ENCODE measurements around the gene SCUBE2.
A peak's percentile ranks its signal among the peaks of the same experiment; 100 is the strongest.

SCUBE2 gene

GRCh38 chr11:9091044-9091922 is at the start of gene SCUBE2:
TSS of gene SCUBE2 (minus strand) at chr11:9091599. CDS start at chr11:9091528, 71 bp downstream.
- H3K9ac ChIP-seq (ENCODE audit: low read length), result no peak within 1 kb of the TSS
- peaks cover 56% of the 10 kb centered on the region for H3K27me3 ChIP-seq (ENCODE audit: control insufficient read depth, insufficient read depth, low read length)
- no peaks in the 10 kb centered on the region for H3K36me3 ChIP-seq (ENCODE audit: control insufficient read depth, insufficient read depth, low read length)
- no peaks in the 10 kb centered on the region for H3K9me3 ChIP-seq (ENCODE audit: control insufficient read depth, insufficient read depth, low read depth, low read length)
- no peak within 1 kb of the TSS for H3K27ac ChIP-seq (ENCODE audit: low read depth, low read length)
- H3K4me3 ChIP-seq (ENCODE audit: low read depth, low read length), result peak within 1 kb of the TSS; percentile 58
- peaks cover 5% of the 10 kb centered on the region for H3K4me1 ChIP-seq (ENCODE audit: control insufficient read depth, insufficient read depth, low read length)

GRCh38 chr11:9141186-9141585 is 49.8 kb upstream of the SCUBE2 start:
- H3K27me3 ChIP-seq (ENCODE audit: control insufficient read depth, insufficient read depth, low read length), result no peaks in the 10 kb centered on the region
- H3K4me3 ChIP-seq (ENCODE audit: low read depth, low read length), result no peak overlapping the region
- H3K4me1 ChIP-seq (ENCODE audit: control insufficient read depth, insufficient read depth, low read length), result peaks cover 8% of the 10 kb centered on the region
- H3K36me3 ChIP-seq (ENCODE audit: control insufficient read depth, insufficient read depth, low read length), result peaks cover 93% of the 10 kb centered on the region
- H3K9me3 ChIP-seq (ENCODE audit: control insufficient read depth, insufficient read depth, low read depth, low read length), result no peaks in the 10 kb centered on the region
- no peak overlapping the region for H3K9ac ChIP-seq (ENCODE audit: low read length)
- H3K27ac ChIP-seq (ENCODE audit: low read depth, low read length), result no peak overlapping the region

- Histone ChIP-seq H3K27ac (ENCODE audit: low read depth, low read length) (no peak overlapping the region), H3K4me3 (ENCODE audit: low read depth, low read length) (no peak overlapping the region), H3K27me3 (ENCODE audit: control insufficient read depth, insufficient read depth, low read length) (no peaks in the 10 kb centered on the region), H3K36me3 (ENCODE audit: control insufficient read depth, insufficient read depth, low read length) (peaks cover 88% of the 10 kb centered on the region), H3K4me1 (ENCODE audit: control insufficient read depth, insufficient read depth, low read length) (peaks cover 8% of the 10 kb centered on the region), H3K9me3 (ENCODE audit: control insufficient read depth, insufficient read depth, low read depth, low read length) (no peaks in the 10 kb centered on the region), H3K9ac (ENCODE audit: low read length) (no peak overlapping the region)
Observed at GRCh38 chr11:9139628-9140357, 48.4 kb upstream of the SCUBE2 start.

- peaks cover 79% of the 10 kb centered on the region for H3K36me3 ChIP-seq (ENCODE audit: control insufficient read depth, insufficient read depth, low read length)
- no peak overlapping the region for H3K4me3 ChIP-seq (ENCODE audit: low read depth, low read length)
Observed at GRCh38 chr11:9138612-9139579, 47.5 kb upstream of the SCUBE2 start.

GRCh38 chr11:9138133-9138453 is 46.7 kb upstream of the SCUBE2 start:
- Histone ChIP-seq H3K36me3 (ENCODE audit: control insufficient read depth, insufficient read depth, low read length) (peaks cover 71% of the 10 kb centered on the region), H3K4me3 (ENCODE audit: low read depth, low read length) (no peak overlapping the region), H3K4me1 (ENCODE audit: control insufficient read depth, insufficient read depth, low read length) (peaks cover 8% of the 10 kb centered on the region), H3K9me3 (ENCODE audit: control insufficient read depth, insufficient read depth, low read depth, low read length) (no peaks in the 10 kb centered on the region), H3K9ac (ENCODE audit: low read length) (no peak overlapping the region), H3K27ac (ENCODE audit: low read depth, low read length) (no peak overlapping the region), H3K27me3 (ENCODE audit: control insufficient read depth, insufficient read depth, low read length) (no peaks in the 10 kb centered on the region)

More at GRCh38 chr11:9138612-9139579, 47.5 kb upstream of the SCUBE2 start:
- Histone ChIP-seq H3K27me3 (ENCODE audit: control insufficient read depth, insufficient read depth, low read length) (no peaks in the 10 kb centered on the region), H3K4me1 (ENCODE audit: control insufficient read depth, insufficient read depth, low read length) (peaks cover 8% of the 10 kb centered on the region), H3K9me3 (ENCODE audit: control insufficient read depth, insufficient read depth, low read depth, low read length) (no peaks in the 10 kb centered on the region), H3K9ac (ENCODE audit: low read length) (no peak overlapping the region), H3K27ac (ENCODE audit: low read depth, low read length) (no peak overlapping the region)

GRCh38 chr11:9137293-9138132 is 46.1 kb upstream of the SCUBE2 start:
- no peaks in the 10 kb centered on the region for H3K27me3 ChIP-seq (ENCODE audit: control insufficient read depth, insufficient read depth, low read length)
- H3K4me3 ChIP-seq (ENCODE audit: low read depth, low read length), result no peak overlapping the region
- H3K36me3 ChIP-seq (ENCODE audit: control insufficient read depth, insufficient read depth, low read length), result peaks cover 65% of the 10 kb centered on the region
- H3K9ac ChIP-seq (ENCODE audit: low read length), result no peak overlapping the region
- H3K9me3 ChIP-seq (ENCODE audit: control insufficient read depth, insufficient read depth, low read depth, low read length), result no peaks in the 10 kb centered on the region
- no peak overlapping the region for H3K27ac ChIP-seq (ENCODE audit: low read depth, low read length)
- H3K4me1 ChIP-seq (ENCODE audit: control insufficient read depth, insufficient read depth, low read length), result peaks cover 8% of the 10 kb centered on the region

- peaks cover 58% of the 10 kb centered on the region for H3K36me3 ChIP-seq (ENCODE audit: control insufficient read depth, insufficient read depth, low read length)
- H3K4me3 ChIP-seq (ENCODE audit: low read depth, low read length), result no peak overlapping the region
- no peaks in the 10 kb centered on the region for H3K9me3 ChIP-seq (ENCODE audit: control insufficient read depth, insufficient read depth, low read depth, low read length)
- peaks cover 8% of the 10 kb centered on the region for H3K4me1 ChIP-seq (ENCODE audit: control insufficient read depth, insufficient read depth, low read length)
- no peak overlapping the region for H3K9ac ChIP-seq (ENCODE audit: low read length)
- H3K27me3 ChIP-seq (ENCODE audit: control insufficient read depth, insufficient read depth, low read length), result no peaks in the 10 kb centered on the region
- H3K27ac ChIP-seq (ENCODE audit: low read depth, low read length), result no peak overlapping the region
Observed at GRCh38 chr11:9136741-9137140, 45.3 kb upstream of the SCUBE2 start.

GRCh38 chr11:9133956-9134355 is 42.6 kb upstream of the SCUBE2 start:
- Histone ChIP-seq H3K9me3 (ENCODE audit: control insufficient read depth, insufficient read depth, low read depth, low read length) (no peaks in the 10 kb centered on the region), H3K9ac (ENCODE audit: low read length) (no peak overlapping the region), H3K4me3 (ENCODE audit: low read depth, low read length) (no peak overlapping the region), H3K4me1 (ENCODE audit: control insufficient read depth, insufficient read depth, low read length) (peaks cover 11% of the 10 kb centered on the region), H3K27me3 (ENCODE audit: control insufficient read depth, insufficient read depth, low read length) (no peaks in the 10 kb centered on the region), H3K36me3 (ENCODE audit: control insufficient read depth, insufficient read depth, low read length) (peaks cover 33% of the 10 kb centered on the region), H3K27ac (ENCODE audit: low read depth, low read length) (no peak overlapping the region)

GRCh38 chr11:9132203-9132878 is 40.9 kb upstream of the SCUBE2 start:
- no peak overlapping the region for H3K4me3 ChIP-seq (ENCODE audit: low read depth, low read length)
- no peaks in the 10 kb centered on the region for H3K27me3 ChIP-seq (ENCODE audit: control insufficient read depth, insufficient read depth, low read length)
- peaks cover 5% of the 10 kb centered on the region; the same call in 1 of the 2 replicates for H3K9me3 ChIP-seq (ENCODE audit: control insufficient read depth, insufficient read depth, low read depth, low read length)
- peaks cover 19% of the 10 kb centered on the region for H3K36me3 ChIP-seq (ENCODE audit: control insufficient read depth, insufficient read depth, low read length)
- H3K4me1 ChIP-seq (ENCODE audit: control insufficient read depth, insufficient read depth, low read length), result peaks cover 3% of the 10 kb centered on the region; the same call in 1 of the 2 replicates
- no peak overlapping the region for H3K9ac ChIP-seq (ENCODE audit: low read length)
- H3K27ac ChIP-seq (ENCODE audit: low read depth, low read length), result no peak overlapping the region

Data from HUES6 (cell line).